IMR-90 (cell line): ENCODE data around the gene NT5DC2. TPM values are rescaled to one million over a fixed set of nuclear protein-coding genes. Genes with fewer than 3 reads are reported as not detected.

Experiments used
- ATAC-seq: fragments of 200-7000 bp; cut with Tn5 transposase; 2 replicates; pipeline ENCODE4 v1.9.1; 2020; ENCODE audit warnings: low read depth, mild to moderate bottlenecking, moderate library complexity
- BruUV-seq: library from RNA; stranded (reverse); fragments of 400-500 nt; replicated peaks from 2 replicates; lab custom pipeline; 2021; lab: Mats Ljungman, UMichigan
- CTCF ChIA-PET: fragments of 300-600 bp; formaldehyde crosslinking; extraction: SDS; loops from one replicate; lab custom pipeline; 2021; ENCODE audit warnings: antibody characterized with exemption; lab: Yijun Ruan, JAX
- POLR2A ChIA-PET: fragments of 300-600 bp; sonication (Branson Sonifier 250); formaldehyde crosslinking; loops from one replicate; lab custom pipeline; 2022; ENCODE audit warnings: antibody characterized with exemption; ENCODE audit not compliant: unreplicated experiment; lab: Charles Lee
- DNase-seq: peaks from one replicate; pipeline ENCODE4 v3.0.0; 2013
- H2AFZ ChIP-seq: replicated peaks from 2 replicates; pipeline ENCODE3; 2013; ENCODE audit warnings: low read length, mild to moderate bottlenecking; ENCODE audit not compliant: poor library complexity
- H2AK5ac ChIP-seq: 2 replicates; pipeline ENCODE4 v1.6.1; 2013; ENCODE audit warnings: low read depth, low read length, inconsistent platforms
- H2AK9ac ChIP-seq: replicated peaks from 2 replicates; pipeline ENCODE3; 2013; ENCODE audit warnings: mild to moderate bottlenecking, low read depth, low read length, moderate library complexity; ENCODE audit not compliant: poor library complexity
- H2BK120ac ChIP-seq: 2 replicates; pipeline ENCODE4 v1.6.1; 2013; ENCODE audit warnings: low read depth, low read length, inconsistent platforms
- H2BK15ac ChIP-seq: 3 replicates; pipeline ENCODE4 v1.6.1; 2013; ENCODE audit warnings: low read depth, low read length, inconsistent platforms
- H2BK20ac ChIP-seq: 2 replicates; pipeline ENCODE4 v1.6.1; 2013; ENCODE audit warnings: low read depth, mild to moderate bottlenecking, inconsistent platforms, low read length, moderate library complexity
- H2BK5ac ChIP-seq: 2 replicates; pipeline ENCODE4 v1.6.1; 2013; ENCODE audit warnings: mild to moderate bottlenecking, low read depth, low read length, inconsistent platforms; ENCODE audit not compliant: poor library complexity, severe bottlenecking
- H3K14ac ChIP-seq: replicated peaks from 2 replicates; pipeline ENCODE4 v1.6.1; 2013; ENCODE audit warnings: low read depth, low read length, inconsistent platforms
- H3K18ac ChIP-seq: 2 replicates; pipeline ENCODE4 v1.6.1; 2013; ENCODE audit warnings: low read depth, low read length, control low read depth
- H3K23ac ChIP-seq: 2 replicates; pipeline ENCODE4 v1.6.1; 2013; ENCODE audit warnings: low read depth, low read length, inconsistent platforms
- H3K27ac ChIP-seq: 2 replicates; pipeline ENCODE4 v1.5.1; 2013; ENCODE audit warnings: mild to moderate bottlenecking, control low read depth, low read length; ENCODE audit not compliant: insufficient read depth
- H3K27me3 ChIP-seq: 2 replicates; pipeline ENCODE4 v1.6.1; 2013; ENCODE audit warnings: low read length; ENCODE audit not compliant: control insufficient read depth, insufficient read depth
- H3K36me3 ChIP-seq: 2 replicates; pipeline ENCODE4 v1.6.1; 2013; ENCODE audit warnings: low read length, mixed read lengths; ENCODE audit not compliant: control insufficient read depth, insufficient read depth
- H3K4ac ChIP-seq: 2 replicates; pipeline ENCODE4 v1.6.1; 2013; ENCODE audit warnings: low read depth, low read length, inconsistent platforms
- H3K4me1 ChIP-seq: 2 replicates; pipeline ENCODE4 v1.6.1; 2013; ENCODE audit warnings: low read length, mixed read lengths; ENCODE audit not compliant: control insufficient read depth, insufficient read depth
- H3K4me2 ChIP-seq: 2 replicates; pipeline ENCODE4 v1.6.1; 2013; ENCODE audit warnings: low read depth, mild to moderate bottlenecking, control low read depth, low read length, moderate library complexity
- H3K4me3 ChIP-seq: 2 replicates; pipeline ENCODE4 v1.5.1; 2013; ENCODE audit warnings: low read depth, mild to moderate bottlenecking, control low read depth, low read length, moderate library complexity; ENCODE audit not compliant: insufficient read depth
- H3K56ac ChIP-seq: 2 replicates; pipeline ENCODE4 v1.6.1; 2013; ENCODE audit warnings: low read length, inconsistent platforms; ENCODE audit not compliant: insufficient read depth; ENCODE audit errors: extremely low read depth
- H3K79me1 ChIP-seq, 2 experiments: 2 replicates each; pipeline ENCODE4 v1.6.1; 2013; ENCODE audit warnings: low read length in 2 of 2, inconsistent platforms in 1 of 2, low read depth in 1 of 2
- H3K9ac ChIP-seq: 2 replicates; pipeline ENCODE4 v1.6.1; 2013; ENCODE audit warnings: low read depth, low read length, control low read depth
- H3K9me1 ChIP-seq: 2 replicates; pipeline ENCODE4 v1.6.1; 2013; ENCODE audit warnings: low read length, inconsistent platforms; ENCODE audit not compliant: insufficient read depth
- H3K9me3 ChIP-seq: 2 replicates; pipeline ENCODE4 v1.6.1; 2013; ENCODE audit warnings: low read length; ENCODE audit not compliant: control insufficient read depth, insufficient read depth
- H4K20me1 ChIP-seq: 2 replicates; pipeline ENCODE4 v1.6.1; 2013; ENCODE audit warnings: low read length, inconsistent platforms; ENCODE audit not compliant: insufficient read depth
- H4K5ac ChIP-seq: 2 replicates; pipeline ENCODE4 v1.6.1; 2013; ENCODE audit warnings: mild to moderate bottlenecking, low read depth, low read length, control low read depth
- H4K8ac ChIP-seq, 2 experiments: 2 replicates each; pipeline ENCODE4 v1.6.1; 2013; ENCODE audit warnings: low read depth in 2 of 2, low read length in 2 of 2, control low read depth in 1 of 2, inconsistent platforms in 1 of 2
- H4K91ac ChIP-seq: 2 replicates; pipeline ENCODE4 v1.6.1; 2013; ENCODE audit warnings: low read depth, low read length, inconsistent platforms; ENCODE audit not compliant: insufficient read depth
- BHLHE40 ChIP-seq: fragments of 150-350 bp; IDR thresholded peaks from 2 replicates; pipeline ENCODE4 v1.6.1; 2016; ENCODE audit warnings: mild to moderate bottlenecking, low read depth, low read length
- CEBPB ChIP-seq: IDR thresholded peaks from 2 replicates; pipeline ENCODE4 v1.6.1; 2012; ENCODE audit warnings: low read depth, low read length, improper control_type of control experiment
- CHD1 ChIP-seq: IDR thresholded peaks from 2 replicates; pipeline ENCODE4 v1.6.1; 2012; ENCODE audit warnings: low read depth, low read length, improper control_type of control experiment
- FOS ChIP-seq: fragments of 150-350 bp; IDR thresholded peaks from 2 replicates; pipeline ENCODE4 v1.6.1; 2016; ENCODE audit warnings: low read depth, low read length
- MAFK ChIP-seq: IDR thresholded peaks from 2 replicates; pipeline ENCODE4 v1.6.1; 2012; ENCODE audit warnings: low read depth, low read length, improper control_type of control experiment
- MAZ ChIP-seq: IDR thresholded peaks from 2 replicates; pipeline ENCODE4 v1.6.1; 2012; ENCODE audit warnings: low read depth, mild to moderate bottlenecking, low read length, improper control_type of control experiment, moderate library complexity, borderline replicate concordance
- MXI1 ChIP-seq: IDR thresholded peaks from 2 replicates; pipeline ENCODE4 v1.6.1; 2012; ENCODE audit warnings: low read depth, mild to moderate bottlenecking, low read length, moderate library complexity, borderline replicate concordance
- NFE2L2 ChIP-seq: fragments of 150-350 bp; IDR thresholded peaks from 2 replicates; pipeline ENCODE4 v1.6.1; 2016; ENCODE audit warnings: low read depth, mild to moderate bottlenecking, low read length
- POLR2A ChIP-seq: IDR thresholded peaks from 2 replicates; pipeline ENCODE4 v1.6.1; 2012; ENCODE audit warnings: mild to moderate bottlenecking, low read depth, low read length
- RAD21 ChIP-seq: IDR thresholded peaks from 2 replicates; pipeline ENCODE4 v1.6.1; 2012; ENCODE audit warnings: low read length, improper control_type of control experiment
- RCOR1 ChIP-seq: IDR thresholded peaks from 2 replicates; pipeline ENCODE4 v1.6.1; 2012; ENCODE audit warnings: mild to moderate bottlenecking, low read length, improper control_type of control experiment; ENCODE audit not compliant: insufficient replicate concordance
- RFX5 ChIP-seq: IDR thresholded peaks from 2 replicates; pipeline ENCODE4 v1.8.0; 2012; ENCODE audit warnings: low read depth, mild to moderate bottlenecking, low read length, moderate library complexity
- SMC3 ChIP-seq: fragments of 150-350 bp; IDR thresholded peaks from 2 replicates; pipeline ENCODE4 v1.6.1; 2016; ENCODE audit warnings: low read depth, mild to moderate bottlenecking, antibody characterized with exemption, low read length, moderate library complexity
- WGBS, 2 experiments: methylation state at CpG; one replicate each; pipeline versions ENCODE4 v1.1.5 to v1.1.7; 2013; ENCODE audit warnings: missing lambda C conversion rate in 2 of 2; ENCODE audit not compliant: insufficient read length in 1 of 2; ENCODE audit errors: extremely low coverage in 2 of 2; 5-methylcytosine and 5-hydroxymethylcytosine counted together
- dilution Hi-C: fragments of 300-500 bp; cut with HindIII; formaldehyde crosslinking; loops from one replicate; pipeline ENCODE4 v1.14.3; 2018; ENCODE audit warnings: low sequenced_read_pairs; ENCODE audit not compliant: unreplicated experiment
- in situ Hi-C: fragments of 300-500 bp; cut with MboI; formaldehyde crosslinking; loops from 3 replicates; pipeline ENCODE4 v1.14.3; 2019; ENCODE audit warnings: low sequenced_read_pairs, inconsistent platforms, mixed read lengths
- intact Hi-C: fragments of 100-400 bp; cut with micrococcal nuclease; formaldehyde crosslinking; loops from 2 replicates; pipeline ENCODE4 v1.10.0; 2022
- polyA plus RNA-seq, 3 experiments: library from polyadenylated mRNA; depleted of rRNA; stranded (reverse); fragments of >200 nt; gene quantifications; 2 replicates each; pipeline ENCODE4 v1.2.3, GENCODE V29; 2012; ENCODE audit warnings: low replicate concordance in 1 of 3
- total RNA-seq: library from RNA; depleted of rRNA; stranded (reverse); fragments of >200 nt; gene quantifications from 2 replicates; pipeline ENCODE4 v1.2.3, GENCODE V29; 2012
- TF ChIP-seq, protein P1 (sequence below): conservative IDR thresholded peaks from 2 replicates; pipeline ENCODE4 v1.5.1; 2012; ENCODE audit warnings: mild to moderate bottlenecking, low read depth, low read length, improper control_type of control experiment
- TF ChIP-seq, protein P2 (sequence below): fragments of 150-350 bp; IDR thresholded peaks from 2 replicates; pipeline ENCODE4 v1.6.1; 2016; ENCODE audit warnings: low read depth, mild to moderate bottlenecking, low read length, moderate library complexity, borderline replicate concordance

Gene NT5DC2
- total and polyA plus RNA-seq, 2 of the 4 experiments (the other 2 are of a cell fraction): 161 to 200 TPM

GRCh38 chr3:52539010-52539653 lies 5.5 kb upstream of the NT5DC2 start:
- 89% methylated on average over 5 of the region's 5 CpGs; no CpG with 5 or more reads in 1 of the 2 experiments for WGBS, 2 experiments
- H4K20me1 ChIP-seq: peaks cover 26% of the 10 kb centered on the region
- peaks cover 25 to 75% of the 10 kb centered on the region in 2 experiments for H3K79me1 ChIP-seq
- in situ Hi-C loops (no loop called here), dilution Hi-C loops (no loop called here), intact Hi-C loops (no loop called here)
- peaks cover 8% of the 10 kb centered on the region for H3K36me3 ChIP-seq
- no peak overlapping the region for H2BK120ac ChIP-seq
- no peak overlapping the region for H2BK20ac ChIP-seq
- DNase-seq: no peak
- no peak overlapping the region for H3K4ac ChIP-seq
- no peak overlapping the region for H4K91ac ChIP-seq
- TF ChIP-seq, protein P1, sequence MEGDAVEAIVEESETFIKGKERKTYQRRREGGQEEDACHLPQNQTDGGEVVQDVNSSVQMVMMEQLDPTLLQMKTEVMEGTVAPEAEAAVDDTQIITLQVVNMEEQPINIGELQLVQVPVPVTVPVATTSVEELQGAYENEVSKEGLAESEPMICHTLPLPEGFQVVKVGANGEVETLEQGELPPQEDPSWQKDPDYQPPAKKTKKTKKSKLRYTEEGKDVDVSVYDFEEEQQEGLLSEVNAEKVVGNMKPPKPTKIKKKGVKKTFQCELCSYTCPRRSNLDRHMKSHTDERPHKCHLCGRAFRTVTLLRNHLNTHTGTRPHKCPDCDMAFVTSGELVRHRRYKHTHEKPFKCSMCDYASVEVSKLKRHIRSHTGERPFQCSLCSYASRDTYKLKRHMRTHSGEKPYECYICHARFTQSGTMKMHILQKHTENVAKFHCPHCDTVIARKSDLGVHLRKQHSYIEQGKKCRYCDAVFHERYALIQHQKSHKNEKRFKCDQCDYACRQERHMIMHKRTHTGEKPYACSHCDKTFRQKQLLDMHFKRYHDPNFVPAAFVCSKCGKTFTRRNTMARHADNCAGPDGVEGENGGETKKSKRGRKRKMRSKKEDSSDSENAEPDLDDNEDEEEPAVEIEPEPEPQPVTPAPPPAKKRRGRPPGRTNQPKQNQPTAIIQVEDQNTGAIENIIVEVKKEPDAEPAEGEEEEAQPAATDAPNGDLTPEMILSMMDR: no peak
- no peak for TF ChIP-seq MAFK
- TF ChIP-seq CHD1: no peak
- TF ChIP-seq, protein P2, sequence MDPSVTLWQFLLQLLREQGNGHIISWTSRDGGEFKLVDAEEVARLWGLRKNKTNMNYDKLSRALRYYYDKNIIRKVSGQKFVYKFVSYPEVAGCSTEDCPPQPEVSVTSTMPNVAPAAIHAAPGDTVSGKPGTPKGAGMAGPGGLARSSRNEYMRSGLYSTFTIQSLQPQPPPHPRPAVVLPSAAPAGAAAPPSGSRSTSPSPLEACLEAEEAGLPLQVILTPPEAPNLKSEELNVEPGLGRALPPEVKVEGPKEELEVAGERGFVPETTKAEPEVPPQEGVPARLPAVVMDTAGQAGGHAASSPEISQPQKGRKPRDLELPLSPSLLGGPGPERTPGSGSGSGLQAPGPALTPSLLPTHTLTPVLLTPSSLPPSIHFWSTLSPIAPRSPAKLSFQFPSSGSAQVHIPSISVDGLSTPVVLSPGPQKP: no peak
- no peak for TF ChIP-seq RCOR1
- TF ChIP-seq RFX5: no peak
- no peak for TF ChIP-seq BHLHE40
- no peak for TF ChIP-seq FOS
- TF ChIP-seq MXI1: no peak
- TF ChIP-seq NFE2L2: no peak
- TF ChIP-seq POLR2A: no peak
- no peak for TF ChIP-seq CEBPB
- no peak for TF ChIP-seq MAZ
- TF ChIP-seq RAD21: no peak
- TF ChIP-seq SMC3: no peak
- no TSS peak for BruUV-seq
- H2BK5ac ChIP-seq: no peak overlapping the region
- peak overlapping the region; percentile 21 for H2AK9ac ChIP-seq
- H3K9ac ChIP-seq: no peak overlapping the region
- no peak overlapping the region for H3K27ac ChIP-seq
- H3K18ac ChIP-seq: no peak overlapping the region
- no peak overlapping the region for H3K4me2 ChIP-seq
- no peak overlapping the region for H2AFZ ChIP-seq
- H3K9me1 ChIP-seq: peaks cover 22% of the 10 kb centered on the region
- H3K4me1 ChIP-seq: peaks cover 15% of the 10 kb centered on the region
- H3K56ac ChIP-seq: no peak overlapping the region
- no peaks in the 10 kb centered on the region for H3K27me3 ChIP-seq
- ChIA-PET POLR2A (no interaction called here), CTCF (no interaction called here)
- H4K5ac ChIP-seq: no peak overlapping the region
- H3K9me3 ChIP-seq: no peaks in the 10 kb centered on the region
- H3K4me3 ChIP-seq: no peak overlapping the region
- no peak for ATAC-seq
- H2BK15ac ChIP-seq: no peak overlapping the region
- H4K8ac ChIP-seq: no peak overlapping the region
- H3K23ac ChIP-seq: no peak overlapping the region
- H2AK5ac ChIP-seq: no peak overlapping the region; the same call in 1 of the 2 replicates
- H3K14ac ChIP-seq: no peak overlapping the region
